HCT116 (cell line): ENCODE results near the gene DEFB129. TPM values are rescaled to one million over a fixed set of nuclear protein-coding genes. Genes with fewer than 3 reads are reported as not detected.

ENCODE experiments used
- ATAC-seq: fragments of 200-7000 bp; cut with Tn5 transposase; 2 replicates; pipeline ENCODE4 v1.9.1; 2020; ENCODE audit warnings: mild to moderate bottlenecking, moderate library complexity
- BruUV-seq: library from RNA; stranded (reverse); fragments of 400-500 nt; replicated peaks from 2 replicates; lab custom pipeline; 2021; lab: Mats Ljungman, UMichigan
- CTCF ChIA-PET: fragments of 300-600 bp; sonication (Branson Sonifier 250); formaldehyde crosslinking; loops from one replicate; lab custom pipeline; 2021; ENCODE audit warnings: antibody characterized with exemption; lab: Charles Lee
- POLR2A ChIA-PET: fragments of 300-600, 350-600 bp; sonication (Branson Sonifier 250); formaldehyde crosslinking; loops from one replicate; lab custom pipeline; 2021; ENCODE audit warnings: antibody characterized with exemption; lab: Charles Lee
- RAD21 ChIA-PET, 2 experiments: fragments of 300-600 bp; sonication (Branson Sonifier 250); formaldehyde crosslinking; loops; one replicate each; lab custom pipeline; 2023; ENCODE audit warnings: low total read pairs in 2 of 2; ENCODE audit not compliant: uncharacterized antibody in 2 of 2, unreplicated experiment in 2 of 2, low non-redundant PET in 1 of 2; lab: Charles Lee
- DNase-seq: peaks from one replicate; pipeline ENCODE4 v3.0.0-alpha.2; 2010; ENCODE audit warnings: low read depth, low spot score
- H2AFZ ChIP-seq: fragments of 200-600 bp; shearing (Covaris generic), sonication (generic); 2 replicates; pipeline ENCODE4 v1.6.1; 2017; ENCODE audit warnings: low read depth, mixed run types, mixed read lengths, antibody characterized with exemption, low read length; ENCODE audit not compliant: poor library complexity, severe bottlenecking
- H3K27ac ChIP-seq: 2 replicates; pipeline ENCODE4 v1.5.1; 2012; ENCODE audit warnings: low read depth, low read length
- H3K27me3 ChIP-seq: fragments of 200-600 bp; sonication (generic); 2 replicates; pipeline ENCODE4 v1.6.1; 2016; ENCODE audit warnings: mixed run types, low read length, mixed read lengths; ENCODE audit not compliant: insufficient read depth
- H3K36me3 ChIP-seq, 2 experiments: fragments of 200-500 bp in 1 of 2; fragments of 200-600 bp in 1 of 2; sonication (Bioruptor generic) in 1 of 2; sonication (generic) in 1 of 2; 2 replicates each; pipeline versions ENCODE4 v1.5.1 to v1.6.1; 2014 to 2016; ENCODE audit warnings: low read length in 2 of 2, inconsistent platforms in 1 of 2, mixed read lengths in 1 of 2, mixed run types in 1 of 2; ENCODE audit not compliant: insufficient read depth in 2 of 2, control insufficient read depth in 1 of 2
- H3K4me1 ChIP-seq, 2 experiments: fragments of 200-600 bp in 1 of 2; sonication (generic) in 1 of 2; 2 replicates each; pipeline versions ENCODE4 v1.5.1 to v1.6.1; 2012 to 2017; ENCODE audit warnings: low read length in 2 of 2, inconsistent platforms in 1 of 2, mild to moderate bottlenecking in 1 of 2, mixed read lengths in 1 of 2, mixed run types in 1 of 2, moderate library complexity in 1 of 2; ENCODE audit not compliant: insufficient read depth in 2 of 2, control insufficient read depth in 1 of 2
- H3K4me2 ChIP-seq: fragments of 200-600 bp; sonication (generic); 2 replicates; pipeline ENCODE4 v1.6.1; 2017; ENCODE audit warnings: mixed run types, low read length, mixed read lengths
- H3K4me3 ChIP-seq, 2 experiments: fragments of 200-600 bp in 1 of 2; sonication (generic) in 1 of 2; replicated peaks in 1 of 2; 2 replicates each; pipeline ENCODE4 v1.5.1; 2011 to 2016; ENCODE audit warnings: low read length in 2 of 2, control low read depth in 1 of 2, low read depth in 1 of 2, mild to moderate bottlenecking in 1 of 2, mixed read lengths in 1 of 2, mixed run types in 1 of 2
- H3K79me2 ChIP-seq: fragments of 200-600 bp; sonication (generic); 2 replicates; pipeline ENCODE4 v1.6.1; 2017; ENCODE audit warnings: mild to moderate bottlenecking, mixed run types, low read length, moderate library complexity, mixed read lengths; ENCODE audit not compliant: insufficient read depth
- H3K9ac ChIP-seq: fragments of 200-600 bp; sonication (generic); 2 replicates; pipeline ENCODE4 v1.6.1; 2016; ENCODE audit warnings: low read length, mixed read lengths
- H3K9me2 ChIP-seq: fragments of 200-600 bp; sonication (generic), shearing (Covaris generic); 2 replicates; pipeline ENCODE4 v1.6.1; 2017; ENCODE audit warnings: mixed run types, mild to moderate bottlenecking, moderate library complexity; ENCODE audit not compliant: insufficient read depth
- H3K9me3 ChIP-seq, 2 experiments: fragments of 200-500 bp in 1 of 2; fragments of 200-600 bp in 1 of 2; sonication (Bioruptor generic) in 1 of 2; sonication (generic) in 1 of 2; 2 replicates each; pipeline ENCODE4 v1.6.1; 2014 to 2017; ENCODE audit warnings: low read length in 2 of 2, mixed read lengths in 2 of 2, inconsistent platforms in 1 of 2, low read depth in 1 of 2, mild to moderate bottlenecking in 1 of 2, mixed run types in 1 of 2, moderate library complexity in 1 of 2; ENCODE audit not compliant: control insufficient read depth in 1 of 2, insufficient read depth in 1 of 2
- H4K20me1 ChIP-seq: fragments of 200-600 bp; sonication (generic), shearing (Covaris generic); 2 replicates; pipeline ENCODE4 v1.6.1; 2017; ENCODE audit warnings: mixed run types, mild to moderate bottlenecking, moderate library complexity; ENCODE audit not compliant: insufficient read depth
- EGR1 ChIP-seq: IDR thresholded peaks from 2 replicates; pipeline ENCODE4 v1.6.1; 2012; ENCODE audit warnings: low read depth
- RAD21 ChIP-seq: IDR thresholded peaks from 2 replicates; pipeline ENCODE4 v1.6.1; 2012; ENCODE audit warnings: low read depth, mild to moderate bottlenecking
- intact Hi-C: fragments of 100-400 bp; cut with micrococcal nuclease; formaldehyde crosslinking; loops from 2 replicates; pipeline ENCODE4 v1.10.0; 2022
- total RNA-seq: library from RNA; stranded (reverse); gene quantifications from one replicate; pipeline ENCODE4 v1.2.1, GENCODE V29; 2021; ENCODE audit not compliant: unreplicated experiment
- TF ChIP-seq, protein P1 (sequence below): IDR thresholded peaks from 2 replicates; pipeline ENCODE4 v1.6.1; 2011; ENCODE audit warnings: mild to moderate bottlenecking, low read length, moderate library complexity; ENCODE audit not compliant: insufficient replicate concordance; ENCODE audit errors: extremely low read depth
- TF ChIP-seq, protein P2 (sequence below), 3 experiments: fragments of 200-600 bp in 1 of 3; sonication (generic) in 1 of 3; IDR thresholded peaks in 2 of 3; conservative IDR thresholded peaks in 1 of 3; 2 replicates each; pipeline ENCODE4 v1.5.1; 2012 to 2017; ENCODE audit warnings: low read depth in 2 of 3, low read length in 2 of 3, antibody characterized with exemption in 1 of 3, borderline replicate concordance in 1 of 3, control low read depth in 1 of 3, mild to moderate bottlenecking in 1 of 3, mixed read lengths in 1 of 3, mixed run types in 1 of 3, moderate library complexity in 1 of 3; ENCODE audit not compliant: insufficient read depth in 1 of 3

The DEFB129 gene
- total RNA-seq, 1 experiment from 2014 or later, result not detected

DNA sequence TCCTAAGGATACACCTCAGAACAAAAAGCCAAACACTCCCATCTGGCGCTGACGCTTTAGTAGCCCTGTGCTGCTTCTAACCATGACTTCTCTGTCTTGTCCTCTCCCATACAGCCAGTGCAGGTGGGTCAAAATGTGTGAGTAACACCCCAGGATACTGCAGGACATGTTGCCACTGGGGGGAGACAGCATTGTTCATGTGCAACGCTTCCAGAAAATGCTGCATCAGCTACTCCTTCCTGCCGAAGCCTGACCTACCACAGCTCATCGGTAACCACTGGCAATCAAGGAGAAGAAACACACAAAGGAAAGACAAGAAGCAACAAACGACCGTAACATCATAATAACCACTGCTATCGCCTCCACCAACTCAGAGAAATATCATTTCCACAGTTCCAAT is 31.9 kb downstream of the DEFB129 start:
- intact Hi-C loops, result no loop called here

More for the DNA sequence above, 31.9 kb downstream of the DEFB129 start:
- ChIA-PET RAD21 (interaction anchor here in 1 of 2 experiments (0.7 kb wide), 1 partner anchor 141 kb away, joined by 4 read pairs; no protein-coding TSS in a partner anchor), CTCF (interaction anchor here (0.9 kb wide), 1 partner anchor 480 kb away, joined by 3 read pairs; no protein-coding TSS in a partner anchor), POLR2A (no interaction called here)
- Histone ChIP-seq H3K79me2 (no peaks in the 10 kb centered on the region), H3K36me3 (no peaks in the 10 kb centered on the region), H4K20me1 (no peaks in the 10 kb centered on the region), H3K27ac (no peak overlapping the region), H3K4me3 (no peak overlapping the region), H3K9me3 (no peaks in the 10 kb centered on the region), H3K27me3 (no peaks in the 10 kb centered on the region; the same call in 1 of the 2 replicates), H3K9ac (no peak overlapping the region), H3K4me2 (no peak overlapping the region), H2AFZ (peak overlapping the region; percentile 48), H3K4me1 (no peaks in the 10 kb centered on the region; a peak in 1 of 4 replicates), H3K9me2 (no peaks in the 10 kb centered on the region)
- TF ChIP-seq, protein P1, sequence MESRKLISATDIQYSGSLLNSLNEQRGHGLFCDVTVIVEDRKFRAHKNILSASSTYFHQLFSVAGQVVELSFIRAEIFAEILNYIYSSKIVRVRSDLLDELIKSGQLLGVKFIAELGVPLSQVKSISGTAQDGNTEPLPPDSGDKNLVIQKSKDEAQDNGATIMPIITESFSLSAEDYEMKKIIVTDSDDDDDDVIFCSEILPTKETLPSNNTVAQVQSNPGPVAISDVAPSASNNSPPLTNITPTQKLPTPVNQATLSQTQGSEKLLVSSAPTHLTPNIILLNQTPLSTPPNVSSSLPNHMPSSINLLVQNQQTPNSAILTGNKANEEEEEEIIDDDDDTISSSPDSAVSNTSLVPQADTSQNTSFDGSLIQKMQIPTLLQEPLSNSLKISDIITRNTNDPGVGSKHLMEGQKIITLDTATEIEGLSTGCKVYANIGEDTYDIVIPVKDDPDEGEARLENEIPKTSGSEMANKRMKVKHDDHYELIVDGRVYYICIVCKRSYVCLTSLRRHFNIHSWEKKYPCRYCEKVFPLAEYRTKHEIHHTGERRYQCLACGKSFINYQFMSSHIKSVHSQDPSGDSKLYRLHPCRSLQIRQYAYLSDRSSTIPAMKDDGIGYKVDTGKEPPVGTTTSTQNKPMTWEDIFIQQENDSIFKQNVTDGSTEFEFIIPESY, result no peak
- TF ChIP-seq, protein P2, sequence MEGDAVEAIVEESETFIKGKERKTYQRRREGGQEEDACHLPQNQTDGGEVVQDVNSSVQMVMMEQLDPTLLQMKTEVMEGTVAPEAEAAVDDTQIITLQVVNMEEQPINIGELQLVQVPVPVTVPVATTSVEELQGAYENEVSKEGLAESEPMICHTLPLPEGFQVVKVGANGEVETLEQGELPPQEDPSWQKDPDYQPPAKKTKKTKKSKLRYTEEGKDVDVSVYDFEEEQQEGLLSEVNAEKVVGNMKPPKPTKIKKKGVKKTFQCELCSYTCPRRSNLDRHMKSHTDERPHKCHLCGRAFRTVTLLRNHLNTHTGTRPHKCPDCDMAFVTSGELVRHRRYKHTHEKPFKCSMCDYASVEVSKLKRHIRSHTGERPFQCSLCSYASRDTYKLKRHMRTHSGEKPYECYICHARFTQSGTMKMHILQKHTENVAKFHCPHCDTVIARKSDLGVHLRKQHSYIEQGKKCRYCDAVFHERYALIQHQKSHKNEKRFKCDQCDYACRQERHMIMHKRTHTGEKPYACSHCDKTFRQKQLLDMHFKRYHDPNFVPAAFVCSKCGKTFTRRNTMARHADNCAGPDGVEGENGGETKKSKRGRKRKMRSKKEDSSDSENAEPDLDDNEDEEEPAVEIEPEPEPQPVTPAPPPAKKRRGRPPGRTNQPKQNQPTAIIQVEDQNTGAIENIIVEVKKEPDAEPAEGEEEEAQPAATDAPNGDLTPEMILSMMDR (IDR thresholded peaks at IDR 0.05 in 2 of 3, conservative IDR thresholded peaks at IDR 0.05 in 1 of 3; ENCODE audit: borderline replicate concordance in 1 of 3, insufficient read depth in 1 of 3, low read depth in 2 of 3, low read length in 2 of 3), result peak; percentile 26 to 46 (median 45); a peak in 4 of 6 replicates
- TF ChIP-seq RAD21 (peak; percentile 48), EGR1 (no peak)
- peak; percentile 89 for ATAC-seq
- peak; percentile 33 for DNase-seq
- no TSS peak for BruUV-seq
